Gastroesophageal sphincter (tissue), 4 donors: ENCODE data around the gene RING1. TPM values are rescaled to one million over a fixed set of nuclear protein-coding genes. Genes with fewer than 3 reads are reported as not detected.

Experiments
- ATAC-seq: fragments of 150-250 bp; one replicate; pipeline ENCODE4 v1.9.1; 2016; ENCODE audit warnings: mild to moderate bottlenecking, moderate library complexity
- H3K27ac ChIP-seq, 4 donors: fragments of 200-600 bp; sonication (generic) in 3 of 4; 1 replicate in 3 of 4; 2 replicates in 1 of 4; pipeline ENCODE4 v1.5.1; 2016 to 2019
- H3K27me3 ChIP-seq: fragments of 200-600 bp; sonication (generic); one replicate; pipeline ENCODE4 v1.5.1; 2019
- H3K36me3 ChIP-seq, 2 donors: fragments of 200-600 bp; sonication (generic); one replicate each; pipeline ENCODE4 v1.5.1; 2019; ENCODE audit warnings: control low read depth in 1 of 2
- H3K4me1 ChIP-seq, 3 donors: fragments of 200-600 bp; sonication (generic); 1 replicate in 2 of 3; 2 replicates in 1 of 3; pipeline ENCODE4 v1.5.1; 2016 to 2019; ENCODE audit warnings: control low read depth in 2 of 3
- H3K4me3 ChIP-seq, 2 donors: fragments of 200-600 bp; sonication (generic); one replicate each; pipeline ENCODE4 v1.5.1; 2019; ENCODE audit warnings: mild to moderate bottlenecking in 1 of 2, moderate library complexity in 1 of 2
- H3K9me3 ChIP-seq, 3 donors: fragments of 200-600 bp; sonication (generic); one replicate each; pipeline ENCODE4 v1.5.1; 2017 to 2019; ENCODE audit warnings: control low read depth in 2 of 3
- EP300 ChIP-seq: sonication (generic); formaldehyde crosslinking; IDR thresholded peaks from one replicate; pipeline ENCODE4 v1.6.1; 2017; ENCODE audit warnings: antibody characterized with exemption, mild to moderate bottlenecking
- POLR2A ChIP-seq, 2 donors: fragments of 450-650 bp; IDR thresholded peaks; one replicate each; pipeline ENCODE4 v1.6.1; 2017; ENCODE audit warnings: antibody characterized with exemption in 2 of 2, mild to moderate bottlenecking in 2 of 2, moderate library complexity in 1 of 2
- POLR2AphosphoS5 ChIP-seq: sonication (generic); formaldehyde crosslinking; IDR thresholded peaks from one replicate; pipeline ENCODE4 v1.6.1; 2017; ENCODE audit warnings: antibody characterized with exemption
- WGBS, 2 donors: methylation state at CpG; one replicate each; pipeline ENCODE4 v1.1.5; 2018; ENCODE audit warnings: low coverage in 1 of 2; 5-methylcytosine and 5-hydroxymethylcytosine counted together
- total RNA-seq, 4 donors: library from RNA; depleted of rRNA; stranded (reverse); fragments of >200 nt; gene quantifications; one replicate each; pipeline ENCODE4 v1.1.0, GENCODE V29; 2016
- TF ChIP-seq, protein P1 (sequence below), 4 experiments: fragments of 200-600 bp in 2 of 4; fragments of 450-650 bp in 2 of 4; sonication (generic) in 1 of 4; IDR thresholded peaks; one replicate each; pipeline ENCODE4 v1.5.1; 2017 to 2019; ENCODE audit warnings: antibody characterized with exemption in 4 of 4, mild to moderate bottlenecking in 2 of 4, moderate library complexity in 2 of 4

RING1 gene
- total RNA-seq, 4 donors from 2014 or later, result 12.5 to 23.8 (median 17.7) TPM

DNA sequence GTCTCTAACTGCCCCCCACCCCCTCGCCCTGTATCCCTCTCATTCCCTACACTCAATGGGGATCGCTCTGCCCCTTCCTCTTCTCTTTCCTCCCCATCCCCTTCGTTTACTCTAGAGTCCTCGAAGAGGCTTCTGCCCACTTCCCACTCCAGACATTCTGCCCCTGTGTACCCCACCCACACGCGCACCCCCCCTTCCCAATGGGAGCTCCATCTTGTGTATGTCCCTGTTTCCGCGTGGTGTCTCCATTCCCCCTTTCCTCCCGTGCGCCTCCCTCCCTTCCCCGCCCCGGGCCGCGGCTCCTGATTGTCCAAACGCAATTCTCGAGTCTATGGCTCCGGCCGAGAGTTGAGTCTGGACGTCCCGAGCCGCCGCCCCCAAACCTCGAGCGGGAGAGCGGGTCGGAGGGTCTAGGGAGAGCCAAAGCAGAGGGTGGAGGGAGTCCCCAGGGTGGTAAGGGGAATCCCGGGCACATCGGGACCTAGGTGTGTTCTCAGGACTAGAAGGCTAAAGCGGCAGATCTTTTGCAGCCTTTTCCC is 679 bp upstream of the RING1 start:
- ATAC-seq, result peak; percentile 10
- Histone ChIP-seq H3K4me3 (peak overlapping the region; percentile 69 to 91), H3K4me1 (peaks cover 0 to 69% (median 18%) of the 10 kb centered on the region in 3 donors), H3K36me3 (peaks cover 0 to 42% of the 10 kb centered on the region in 2 donors), H3K9me3 (no peaks in the 10 kb centered on the region), H3K27me3 (no peaks in the 10 kb centered on the region), H3K27ac (peak overlapping the region; percentile 75 to 98 (median 96))
- 0 to 2% methylated on average over 7 to 14 of the region's 29 CpGs for WGBS, 2 donors
- TF ChIP-seq, protein P1, sequence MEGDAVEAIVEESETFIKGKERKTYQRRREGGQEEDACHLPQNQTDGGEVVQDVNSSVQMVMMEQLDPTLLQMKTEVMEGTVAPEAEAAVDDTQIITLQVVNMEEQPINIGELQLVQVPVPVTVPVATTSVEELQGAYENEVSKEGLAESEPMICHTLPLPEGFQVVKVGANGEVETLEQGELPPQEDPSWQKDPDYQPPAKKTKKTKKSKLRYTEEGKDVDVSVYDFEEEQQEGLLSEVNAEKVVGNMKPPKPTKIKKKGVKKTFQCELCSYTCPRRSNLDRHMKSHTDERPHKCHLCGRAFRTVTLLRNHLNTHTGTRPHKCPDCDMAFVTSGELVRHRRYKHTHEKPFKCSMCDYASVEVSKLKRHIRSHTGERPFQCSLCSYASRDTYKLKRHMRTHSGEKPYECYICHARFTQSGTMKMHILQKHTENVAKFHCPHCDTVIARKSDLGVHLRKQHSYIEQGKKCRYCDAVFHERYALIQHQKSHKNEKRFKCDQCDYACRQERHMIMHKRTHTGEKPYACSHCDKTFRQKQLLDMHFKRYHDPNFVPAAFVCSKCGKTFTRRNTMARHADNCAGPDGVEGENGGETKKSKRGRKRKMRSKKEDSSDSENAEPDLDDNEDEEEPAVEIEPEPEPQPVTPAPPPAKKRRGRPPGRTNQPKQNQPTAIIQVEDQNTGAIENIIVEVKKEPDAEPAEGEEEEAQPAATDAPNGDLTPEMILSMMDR (IDR thresholded peaks at IDR 0.05), result no peak
- TF ChIP-seq POLR2AphosphoS5 (no peak), POLR2A (IDR thresholded peaks at IDR 0.05) (no peak), EP300 (no peak)

DNA sequence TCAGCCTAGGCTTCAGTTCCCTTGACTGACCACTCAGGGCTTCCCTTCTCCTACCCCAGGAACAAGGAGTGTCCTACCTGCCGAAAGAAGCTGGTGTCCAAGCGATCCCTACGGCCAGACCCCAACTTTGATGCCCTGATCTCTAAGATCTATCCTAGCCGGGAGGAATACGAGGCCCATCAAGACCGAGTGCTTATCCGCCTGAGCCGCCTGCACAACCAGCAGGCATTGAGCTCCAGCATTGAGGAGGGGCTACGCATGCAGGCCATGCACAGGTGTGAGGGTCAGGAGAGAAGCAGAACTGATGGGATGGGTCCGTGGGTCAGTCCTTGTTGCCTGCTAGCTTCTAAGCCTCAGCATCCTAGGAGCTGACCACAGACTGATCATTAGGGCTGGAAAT is 1.6 kb downstream of the RING1 start:
- no peak overlapping the region for H3K4me3 ChIP-seq
- 100% methylated on average over 4 of the region's 10 CpGs; no CpG with 5 or more reads in 1 of the 2 donors for WGBS, 2 donors

DNA sequence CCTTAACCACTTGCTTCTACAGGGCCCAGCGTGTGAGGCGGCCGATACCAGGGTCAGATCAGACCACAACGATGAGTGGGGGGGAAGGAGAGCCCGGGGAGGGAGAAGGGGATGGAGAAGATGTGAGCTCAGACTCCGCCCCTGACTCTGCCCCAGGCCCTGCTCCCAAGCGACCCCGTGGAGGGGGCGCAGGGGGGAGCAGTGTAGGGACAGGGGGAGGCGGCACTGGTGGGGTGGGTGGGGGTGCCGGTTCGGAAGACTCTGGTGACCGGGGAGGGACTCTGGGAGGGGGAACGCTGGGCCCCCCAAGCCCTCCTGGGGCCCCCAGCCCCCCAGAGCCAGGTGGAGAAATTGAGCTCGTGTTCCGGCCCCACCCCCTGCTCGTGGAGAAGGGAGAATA is 2.8 kb downstream of the RING1 start:
- Histone ChIP-seq H3K36me3 (peaks cover 0 to 29% of the 10 kb centered on the region in 2 donors), H3K27ac (no peak overlapping the region), H3K4me3 (no peak overlapping the region), H3K27me3 (no peaks in the 10 kb centered on the region), H3K9me3 (no peaks in the 10 kb centered on the region), H3K4me1 (peaks cover 0 to 55% (median 11%) of the 10 kb centered on the region in 3 donors)
- ATAC-seq, result no peak
- 42% methylated on average over 4 of the region's 17 CpGs; no CpG with 5 or more reads in 1 of the 2 donors for WGBS, 2 donors
- TF ChIP-seq POLR2A (IDR thresholded peaks at IDR 0.05) (no peak), POLR2AphosphoS5 (no peak), EP300 (no peak)
- TF ChIP-seq, protein P1 (IDR thresholded peaks at IDR 0.05), result no peak

More for the DNA sequence above, 1.6 kb downstream of the RING1 start:
- no peak for ATAC-seq
- no peaks in the 10 kb centered on the region for H3K27me3 ChIP-seq
- H3K27ac ChIP-seq, result no peak overlapping the region
- peaks cover 0 to 29% of the 10 kb centered on the region in 2 donors for H3K36me3 ChIP-seq
- no peaks in the 10 kb centered on the region for H3K9me3 ChIP-seq
- peaks cover 0 to 64% (median 17%) of the 10 kb centered on the region in 3 donors for H3K4me1 ChIP-seq
- no peak for TF ChIP-seq POLR2A (IDR thresholded peaks at IDR 0.05)
- TF ChIP-seq, protein P1 (IDR thresholded peaks at IDR 0.05), result no peak
- TF ChIP-seq EP300, result no peak
- no peak for TF ChIP-seq POLR2AphosphoS5

DNA sequence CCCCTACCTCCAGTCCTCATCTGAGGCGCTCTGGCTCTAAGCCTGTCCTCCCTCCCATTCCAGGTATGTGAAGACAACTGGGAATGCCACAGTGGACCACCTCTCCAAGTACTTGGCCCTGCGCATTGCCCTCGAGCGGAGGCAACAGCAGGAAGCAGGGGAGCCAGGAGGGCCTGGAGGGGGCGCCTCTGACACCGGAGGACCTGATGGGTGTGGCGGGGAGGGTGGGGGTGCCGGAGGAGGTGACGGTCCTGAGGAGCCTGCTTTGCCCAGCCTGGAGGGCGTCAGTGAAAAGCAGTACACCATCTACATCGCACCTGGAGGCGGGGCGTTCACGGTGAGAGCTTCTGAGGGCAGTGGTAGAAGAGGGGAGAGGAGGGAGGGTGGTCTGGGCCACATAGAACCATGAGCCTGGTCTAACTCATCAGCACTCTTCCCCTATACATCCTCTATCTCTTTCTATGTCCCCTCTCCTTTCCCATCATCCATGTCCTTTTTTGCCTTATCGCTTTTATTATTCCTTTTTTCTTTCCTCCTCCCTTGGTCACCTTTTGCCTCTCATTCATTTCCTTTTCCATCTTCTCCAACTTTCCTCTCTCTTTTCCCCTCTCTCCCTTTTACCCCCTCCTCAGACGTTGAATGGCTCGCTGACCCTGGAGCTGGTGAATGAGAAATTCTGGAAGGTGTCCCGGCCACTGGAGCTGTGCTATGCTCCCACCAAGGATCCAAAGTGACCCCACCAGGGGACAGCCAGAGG is 3.5 kb downstream of the RING1 start:
- Histone ChIP-seq H3K27ac (no peak overlapping the region), H3K4me1 (peaks cover 0 to 51% (median 11%) of the 10 kb centered on the region in 3 donors), H3K36me3 (peaks cover 0 to 29% of the 10 kb centered on the region in 2 donors), H3K27me3 (no peaks in the 10 kb centered on the region), H3K4me3 (no peak overlapping the region), H3K9me3 (no peaks in the 10 kb centered on the region)
- TF ChIP-seq POLR2AphosphoS5 (no peak), EP300 (no peak), POLR2A (IDR thresholded peaks at IDR 0.05) (no peak)
- TF ChIP-seq, protein P1 (IDR thresholded peaks at IDR 0.05), result no peak
- no peak for ATAC-seq
- WGBS, 2 donors, result 74 to 80% methylated on average over 7 to 12 of the region's 18 CpGs

DNA sequence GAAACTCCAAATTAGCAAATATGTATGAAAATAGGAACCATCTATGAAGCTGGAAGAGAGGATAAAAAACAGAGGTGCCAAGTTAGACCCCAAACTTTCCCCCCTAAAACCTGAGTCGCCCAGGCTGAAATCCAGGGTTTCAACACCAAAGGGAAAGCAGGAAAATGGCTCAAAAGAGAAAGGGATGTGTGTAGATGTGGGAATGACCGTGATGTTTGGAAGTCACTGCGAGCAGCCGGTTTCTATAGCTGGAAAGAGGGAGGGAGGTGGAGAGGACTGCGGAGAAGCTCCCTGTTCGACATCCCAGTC is 4.5 kb downstream of the RING1 start:
- ATAC-seq, result no peak
- H3K27me3 ChIP-seq, result no peaks in the 10 kb centered on the region
- H3K27ac ChIP-seq, result peak overlapping the region in 2 of 4 donors; percentile 11 to 65
- H3K4me1 ChIP-seq, result peaks cover 0 to 41% (median 7%) of the 10 kb centered on the region in 3 donors
- H3K4me3 ChIP-seq, result peak overlapping the region; percentile 8 to 55
- no peaks in the 10 kb centered on the region for H3K9me3 ChIP-seq
- 0 to 8% methylated on average over 4 to 6 of the region's 6 CpGs for WGBS, 2 donors
- TF ChIP-seq EP300, result no peak
- TF ChIP-seq, protein P1 (IDR thresholded peaks at IDR 0.05), result no peak
- H3K36me3 ChIP-seq, result peaks cover 0 to 29% of the 10 kb centered on the region in 2 donors
